Measurements from ENCODE around the gene HMGXB3. TPM values are rescaled to one million over a fixed set of nuclear protein-coding genes. Genes with fewer than 3 reads are reported as not detected.

The HMGXB3 gene
- total and polyA plus RNA-seq, 4 donors, result 2.7 to 22.9 (median 11.0) TPM

DNA sequence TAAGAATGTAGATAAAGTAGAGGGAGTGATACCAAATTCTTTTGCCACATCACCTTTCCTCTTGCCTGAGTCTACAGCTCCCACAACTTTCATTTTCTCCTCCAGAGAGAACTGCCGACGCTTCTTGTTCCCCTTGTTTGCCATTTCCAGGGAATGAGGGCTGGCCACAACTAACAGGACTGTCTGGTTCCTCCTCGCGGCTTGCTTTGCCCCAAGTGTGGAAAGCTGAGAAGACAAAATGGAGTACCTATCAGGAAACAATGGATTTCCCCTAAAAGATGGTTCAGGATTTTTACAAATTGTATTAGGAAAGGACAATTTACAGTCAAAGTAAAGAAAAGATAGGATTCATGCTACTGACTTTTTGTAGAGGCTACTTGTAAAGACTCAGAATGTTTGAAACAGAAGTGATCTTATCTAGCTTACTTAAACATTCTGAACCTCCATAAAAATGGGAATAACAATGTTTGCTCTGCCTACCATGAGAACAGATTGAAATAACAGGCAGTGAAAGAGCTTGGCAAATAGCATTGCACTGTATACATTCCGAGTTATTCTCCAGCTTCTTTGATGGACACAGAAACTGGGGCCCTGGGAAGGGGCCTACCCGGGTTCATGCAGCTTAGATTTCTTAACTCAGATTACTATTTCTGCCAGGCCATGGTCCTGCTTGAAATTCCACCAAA is 4.2 kb upstream of the HMGXB3 start:
- Histone ChIP-seq H3K27ac (ENCODE audit: low read depth in 1 of 2, low read length in 2 of 2) (no peak overlapping the region), H3K36me3 (ENCODE audit: control insufficient read depth in 4 of 4, insufficient read depth in 3 of 4, low read depth in 1 of 4, low read length in 3 of 4) (peaks cover 0 to 16% (median 13%) of the 10 kb centered on the region in 4 donors), H3K9ac (ENCODE audit: low read depth in 1 of 2, low read length in 2 of 2) (no peak overlapping the region), H3K27me3 (ENCODE audit: control insufficient read depth in 4 of 4, insufficient read depth in 4 of 4, low read length in 3 of 4) (no peaks in the 10 kb centered on the region), H3K4me3 (ENCODE audit: low read depth in 1 of 3, low read length in 3 of 3) (no peak overlapping the region), H3K9me3 (ENCODE audit: control insufficient read depth in 4 of 4, low read length in 3 of 4) (no peaks in the 10 kb centered on the region), H3K4me1 (ENCODE audit: control insufficient read depth in 4 of 4, insufficient read depth in 4 of 4, low read length in 3 of 4) (peaks cover 0 to 17% (median 10%) of the 10 kb centered on the region in 4 donors)
- DNase-seq (ENCODE audit: low spot score), result no peak
- 84% methylated on average over 6 of the region's 6 CpGs for WGBS
- no peak for TF ChIP-seq JUND (IDR thresholded peaks at IDR 0.05)
- TF ChIP-seq, protein P1, sequence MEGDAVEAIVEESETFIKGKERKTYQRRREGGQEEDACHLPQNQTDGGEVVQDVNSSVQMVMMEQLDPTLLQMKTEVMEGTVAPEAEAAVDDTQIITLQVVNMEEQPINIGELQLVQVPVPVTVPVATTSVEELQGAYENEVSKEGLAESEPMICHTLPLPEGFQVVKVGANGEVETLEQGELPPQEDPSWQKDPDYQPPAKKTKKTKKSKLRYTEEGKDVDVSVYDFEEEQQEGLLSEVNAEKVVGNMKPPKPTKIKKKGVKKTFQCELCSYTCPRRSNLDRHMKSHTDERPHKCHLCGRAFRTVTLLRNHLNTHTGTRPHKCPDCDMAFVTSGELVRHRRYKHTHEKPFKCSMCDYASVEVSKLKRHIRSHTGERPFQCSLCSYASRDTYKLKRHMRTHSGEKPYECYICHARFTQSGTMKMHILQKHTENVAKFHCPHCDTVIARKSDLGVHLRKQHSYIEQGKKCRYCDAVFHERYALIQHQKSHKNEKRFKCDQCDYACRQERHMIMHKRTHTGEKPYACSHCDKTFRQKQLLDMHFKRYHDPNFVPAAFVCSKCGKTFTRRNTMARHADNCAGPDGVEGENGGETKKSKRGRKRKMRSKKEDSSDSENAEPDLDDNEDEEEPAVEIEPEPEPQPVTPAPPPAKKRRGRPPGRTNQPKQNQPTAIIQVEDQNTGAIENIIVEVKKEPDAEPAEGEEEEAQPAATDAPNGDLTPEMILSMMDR (IDR thresholded peaks at IDR 0.05; ENCODE audit: low read depth, low read length, missing input control), result no peak

DNA sequence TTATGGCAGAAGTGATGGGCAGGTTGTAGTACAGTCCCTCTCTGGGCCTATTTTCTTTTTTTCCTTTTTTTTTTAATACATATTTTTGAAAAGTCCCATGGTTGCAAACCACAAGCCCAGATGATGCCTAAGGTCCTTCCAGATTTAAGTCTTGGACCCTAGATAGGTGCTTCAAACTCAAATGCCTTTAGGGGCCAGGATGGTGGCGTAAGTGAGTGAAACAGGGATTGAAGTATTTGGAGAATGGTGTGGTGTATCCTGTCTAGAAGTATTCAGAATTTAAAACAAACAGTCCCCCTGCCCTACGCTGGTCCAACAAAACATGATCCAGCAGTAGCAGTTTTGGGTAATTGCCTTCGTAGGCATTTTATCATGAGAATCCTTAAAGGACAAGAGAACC is 2.3 kb upstream of the HMGXB3 start:
- Histone ChIP-seq H3K27me3 (ENCODE audit: control insufficient read depth in 4 of 4, insufficient read depth in 4 of 4, low read length in 3 of 4) (no peaks in the 10 kb centered on the region), H3K9ac (ENCODE audit: low read depth in 1 of 2, low read length in 2 of 2) (no peak overlapping the region)
- WGBS, result 95% methylated on average over 3 of the region's 3 CpGs

DNA sequence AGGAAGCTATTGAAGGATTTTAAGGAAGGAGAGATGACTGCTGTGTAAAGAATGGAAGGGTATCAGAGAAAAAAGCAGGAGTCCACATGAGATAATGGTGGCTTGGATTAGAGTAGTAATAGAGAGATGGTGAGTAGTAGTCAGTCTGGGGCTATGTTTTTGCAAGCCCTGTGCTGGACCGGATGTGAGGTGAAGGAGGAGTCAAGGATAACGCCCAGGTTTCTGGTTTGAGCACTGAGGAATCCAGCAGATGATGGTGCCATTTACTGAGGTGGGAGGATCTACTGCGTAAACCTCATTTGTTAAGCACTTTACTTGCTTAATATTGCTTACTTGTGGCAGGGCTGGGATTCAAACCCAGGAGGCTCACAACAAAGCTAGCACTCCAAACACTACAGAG is 1.2 kb upstream of the HMGXB3 start:
- DNase-seq (ENCODE audit: low spot score), result no peak
- peaks cover 0 to 27% (median 20%) of the 10 kb centered on the region in 4 donors for H3K4me1 ChIP-seq (ENCODE audit: control insufficient read depth in 4 of 4, insufficient read depth in 4 of 4, low read length in 3 of 4)
- H3K9ac ChIP-seq (ENCODE audit: low read depth in 1 of 2, low read length in 2 of 2), result peak overlapping the region in 1 of 2 donors; percentile 87
- H3K27me3 ChIP-seq (ENCODE audit: control insufficient read depth in 4 of 4, insufficient read depth in 4 of 4, low read length in 3 of 4), result no peaks in the 10 kb centered on the region
- peak overlapping the region in 2 of 3 donors; percentile 63 to 90 for H3K4me3 ChIP-seq (ENCODE audit: low read depth in 1 of 3, low read length in 3 of 3)
- 89% methylated on average over 3 of the region's 3 CpGs for WGBS
- peaks cover 1 to 16% (median 13%) of the 10 kb centered on the region in 4 donors for H3K36me3 ChIP-seq (ENCODE audit: control insufficient read depth in 4 of 4, insufficient read depth in 3 of 4, low read depth in 1 of 4, low read length in 3 of 4)
- no peaks in the 10 kb centered on the region for H3K9me3 ChIP-seq (ENCODE audit: control insufficient read depth in 4 of 4, low read length in 3 of 4)
- H3K27ac ChIP-seq (ENCODE audit: low read depth in 1 of 2, low read length in 2 of 2), result peak overlapping the region in 1 of 2 donors; percentile 77
- TF ChIP-seq NR2F2 (IDR thresholded peaks at IDR 0.05) (no peak), EGR1 (IDR thresholded peaks at IDR 0.05; ENCODE audit: low read depth in 2 of 2) (no peak), YY1 (IDR thresholded peaks at IDR 0.05) (no peak), HNF4G (IDR thresholded peaks at IDR 0.05) (no peak), GABPA (IDR thresholded peaks at IDR 0.05 in 1 of 2, conservative IDR thresholded peaks at IDR 0.05 in 1 of 2) (no peak)
- TF ChIP-seq, protein P2, sequence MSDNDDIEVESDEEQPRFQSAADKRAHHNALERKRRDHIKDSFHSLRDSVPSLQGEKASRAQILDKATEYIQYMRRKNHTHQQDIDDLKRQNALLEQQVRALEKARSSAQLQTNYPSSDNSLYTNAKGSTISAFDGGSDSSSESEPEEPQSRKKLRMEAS (IDR thresholded peaks at IDR 0.05), result no peak
- TF ChIP-seq, protein P3, sequence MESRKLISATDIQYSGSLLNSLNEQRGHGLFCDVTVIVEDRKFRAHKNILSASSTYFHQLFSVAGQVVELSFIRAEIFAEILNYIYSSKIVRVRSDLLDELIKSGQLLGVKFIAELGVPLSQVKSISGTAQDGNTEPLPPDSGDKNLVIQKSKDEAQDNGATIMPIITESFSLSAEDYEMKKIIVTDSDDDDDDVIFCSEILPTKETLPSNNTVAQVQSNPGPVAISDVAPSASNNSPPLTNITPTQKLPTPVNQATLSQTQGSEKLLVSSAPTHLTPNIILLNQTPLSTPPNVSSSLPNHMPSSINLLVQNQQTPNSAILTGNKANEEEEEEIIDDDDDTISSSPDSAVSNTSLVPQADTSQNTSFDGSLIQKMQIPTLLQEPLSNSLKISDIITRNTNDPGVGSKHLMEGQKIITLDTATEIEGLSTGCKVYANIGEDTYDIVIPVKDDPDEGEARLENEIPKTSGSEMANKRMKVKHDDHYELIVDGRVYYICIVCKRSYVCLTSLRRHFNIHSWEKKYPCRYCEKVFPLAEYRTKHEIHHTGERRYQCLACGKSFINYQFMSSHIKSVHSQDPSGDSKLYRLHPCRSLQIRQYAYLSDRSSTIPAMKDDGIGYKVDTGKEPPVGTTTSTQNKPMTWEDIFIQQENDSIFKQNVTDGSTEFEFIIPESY (IDR thresholded peaks at IDR 0.05), result no peak
- TF ChIP-seq, protein P1 (IDR thresholded peaks at IDR 0.05; ENCODE audit: low read depth, low read length, missing input control), result no peak

More for the DNA sequence above, 2.3 kb upstream of the HMGXB3 start:
- H3K4me1 ChIP-seq (ENCODE audit: control insufficient read depth in 4 of 4, insufficient read depth in 4 of 4, low read length in 3 of 4), result peaks cover 0 to 27% (median 20%) of the 10 kb centered on the region in 4 donors
- H3K4me3 ChIP-seq (ENCODE audit: low read depth in 1 of 3, low read length in 3 of 3), result no peak overlapping the region
- TF ChIP-seq EGR1 (IDR thresholded peaks at IDR 0.05; ENCODE audit: low read depth in 2 of 2), result no peak
- TF ChIP-seq GABPA (IDR thresholded peaks at IDR 0.05 in 1 of 2, conservative IDR thresholded peaks at IDR 0.05 in 1 of 2), result no peak
- TF ChIP-seq HNF4A (conservative IDR thresholded peaks at IDR 0.05), result no peak
- TF ChIP-seq, protein P3 (IDR thresholded peaks at IDR 0.05), result no peak
- no peak for TF ChIP-seq JUND (IDR thresholded peaks at IDR 0.05)
- TF ChIP-seq, protein P4, sequence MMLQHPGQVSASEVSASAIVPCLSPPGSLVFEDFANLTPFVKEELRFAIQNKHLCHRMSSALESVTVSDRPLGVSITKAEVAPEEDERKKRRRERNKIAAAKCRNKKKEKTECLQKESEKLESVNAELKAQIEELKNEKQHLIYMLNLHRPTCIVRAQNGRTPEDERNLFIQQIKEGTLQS (IDR thresholded peaks at IDR 0.05), result no peak
- no peak for TF ChIP-seq NR2F2 (IDR thresholded peaks at IDR 0.05)
- TF ChIP-seq YY1 (IDR thresholded peaks at IDR 0.05), result no peak
- no peak for TF ChIP-seq RAD21 (IDR thresholded peaks at IDR 0.05)
- H3K36me3 ChIP-seq (ENCODE audit: control insufficient read depth in 4 of 4, insufficient read depth in 3 of 4, low read depth in 1 of 4, low read length in 3 of 4), result peaks cover 0 to 16% (median 13%) of the 10 kb centered on the region in 4 donors
- no peak for DNase-seq (ENCODE audit: low spot score)
- no peaks in the 10 kb centered on the region for H3K9me3 ChIP-seq (ENCODE audit: control insufficient read depth in 4 of 4, low read length in 3 of 4)
- H3K27ac ChIP-seq (ENCODE audit: low read depth in 1 of 2, low read length in 2 of 2), result no peak overlapping the region
